DOHH2 (cell line): ENCODE measurements around the gene BRIP1.

Source experiments
- EZH2phosphoT487 ChIP-seq: fragments of 200-600 bp; sonication (generic); IDR thresholded peaks from 2 replicates; pipeline ENCODE4 v1.6.1; 2017; ENCODE audit warnings: borderline replicate concordance, mild to moderate bottlenecking, antibody characterized with exemption, low read length, moderate library complexity, mixed read lengths
- TF ChIP-seq, protein P1 (sequence below): fragments of 200-600 bp; sonication (generic); IDR thresholded peaks from one replicate; pipeline ENCODE4 v1.5.1; 2014; ENCODE audit warnings: antibody characterized with exemption, mild to moderate bottlenecking, low read depth, low read length; ENCODE audit not compliant: poor library complexity, severe bottlenecking

DNA sequence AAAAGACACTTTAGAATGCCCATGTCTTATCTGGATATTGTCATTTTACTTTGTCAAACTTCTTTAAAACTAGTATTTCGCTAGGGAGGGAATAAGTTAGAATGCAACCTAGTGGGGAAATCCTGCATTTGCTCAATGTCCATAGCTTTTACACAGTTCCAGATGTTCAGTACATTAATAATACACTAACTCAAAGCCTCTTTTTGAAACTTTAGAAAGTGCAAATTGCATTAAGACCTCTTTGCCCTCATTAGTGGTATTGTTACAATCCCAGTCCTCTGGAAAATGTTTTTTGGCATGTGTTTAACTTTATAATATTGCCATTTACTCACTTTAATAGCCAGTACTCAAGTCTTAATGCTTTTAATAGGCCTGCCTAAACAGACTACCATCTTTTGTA lies 106.8 kb downstream of the BRIP1 start:
- TF ChIP-seq, protein P1, sequence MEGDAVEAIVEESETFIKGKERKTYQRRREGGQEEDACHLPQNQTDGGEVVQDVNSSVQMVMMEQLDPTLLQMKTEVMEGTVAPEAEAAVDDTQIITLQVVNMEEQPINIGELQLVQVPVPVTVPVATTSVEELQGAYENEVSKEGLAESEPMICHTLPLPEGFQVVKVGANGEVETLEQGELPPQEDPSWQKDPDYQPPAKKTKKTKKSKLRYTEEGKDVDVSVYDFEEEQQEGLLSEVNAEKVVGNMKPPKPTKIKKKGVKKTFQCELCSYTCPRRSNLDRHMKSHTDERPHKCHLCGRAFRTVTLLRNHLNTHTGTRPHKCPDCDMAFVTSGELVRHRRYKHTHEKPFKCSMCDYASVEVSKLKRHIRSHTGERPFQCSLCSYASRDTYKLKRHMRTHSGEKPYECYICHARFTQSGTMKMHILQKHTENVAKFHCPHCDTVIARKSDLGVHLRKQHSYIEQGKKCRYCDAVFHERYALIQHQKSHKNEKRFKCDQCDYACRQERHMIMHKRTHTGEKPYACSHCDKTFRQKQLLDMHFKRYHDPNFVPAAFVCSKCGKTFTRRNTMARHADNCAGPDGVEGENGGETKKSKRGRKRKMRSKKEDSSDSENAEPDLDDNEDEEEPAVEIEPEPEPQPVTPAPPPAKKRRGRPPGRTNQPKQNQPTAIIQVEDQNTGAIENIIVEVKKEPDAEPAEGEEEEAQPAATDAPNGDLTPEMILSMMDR: no peak
- no peak for TF ChIP-seq EZH2phosphoT487
